ENCODE measurements around the gene TPGS2. TPM values are rescaled to one million over a fixed set of nuclear protein-coding genes. Genes with fewer than 3 reads are reported as not detected.

The TPGS2 gene
- total and polyA plus RNA-seq, 2 donors from 2014 or later: 63.0 to 75.0 TPM

DNA sequence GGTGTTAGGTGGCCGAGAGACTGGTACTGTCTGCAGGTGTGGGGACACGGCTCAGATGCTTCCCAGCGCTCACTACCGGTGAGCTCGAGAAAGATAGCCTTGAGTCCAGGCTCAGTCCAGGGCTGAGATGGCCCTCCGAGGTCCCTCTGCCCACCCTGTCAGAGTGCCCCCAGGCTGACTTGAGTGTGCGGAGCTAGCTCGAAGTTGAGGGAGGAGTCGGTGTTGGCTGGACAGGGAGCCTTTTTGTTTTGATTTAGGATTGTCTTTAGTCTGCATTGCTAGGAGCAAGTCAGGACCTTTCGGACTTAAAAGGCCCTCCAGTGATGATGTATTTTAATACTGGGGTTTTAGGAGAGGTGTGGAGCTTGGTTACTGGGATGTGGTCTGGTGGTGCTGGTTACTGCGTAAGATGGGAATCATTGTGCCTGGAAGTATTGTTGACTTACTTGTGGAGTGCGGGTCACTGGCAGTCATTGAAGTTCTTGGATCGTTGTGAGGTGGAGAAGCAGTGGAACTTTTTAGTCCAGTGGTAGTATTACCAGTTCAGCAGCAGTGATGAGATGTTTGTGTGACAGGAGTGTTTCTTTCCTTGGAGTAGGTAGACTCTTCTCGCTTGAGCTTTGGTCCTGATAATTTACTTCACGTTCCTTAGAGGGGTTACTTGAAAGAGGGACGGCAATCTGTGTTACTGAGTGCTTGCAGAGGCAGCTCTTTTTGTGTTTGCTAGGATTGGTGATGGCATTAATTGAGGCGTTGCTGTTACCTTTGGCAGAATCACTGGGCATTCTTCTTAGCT, 758 bp upstream of the TPGS2 start:
- TF ChIP-seq, protein P1, sequence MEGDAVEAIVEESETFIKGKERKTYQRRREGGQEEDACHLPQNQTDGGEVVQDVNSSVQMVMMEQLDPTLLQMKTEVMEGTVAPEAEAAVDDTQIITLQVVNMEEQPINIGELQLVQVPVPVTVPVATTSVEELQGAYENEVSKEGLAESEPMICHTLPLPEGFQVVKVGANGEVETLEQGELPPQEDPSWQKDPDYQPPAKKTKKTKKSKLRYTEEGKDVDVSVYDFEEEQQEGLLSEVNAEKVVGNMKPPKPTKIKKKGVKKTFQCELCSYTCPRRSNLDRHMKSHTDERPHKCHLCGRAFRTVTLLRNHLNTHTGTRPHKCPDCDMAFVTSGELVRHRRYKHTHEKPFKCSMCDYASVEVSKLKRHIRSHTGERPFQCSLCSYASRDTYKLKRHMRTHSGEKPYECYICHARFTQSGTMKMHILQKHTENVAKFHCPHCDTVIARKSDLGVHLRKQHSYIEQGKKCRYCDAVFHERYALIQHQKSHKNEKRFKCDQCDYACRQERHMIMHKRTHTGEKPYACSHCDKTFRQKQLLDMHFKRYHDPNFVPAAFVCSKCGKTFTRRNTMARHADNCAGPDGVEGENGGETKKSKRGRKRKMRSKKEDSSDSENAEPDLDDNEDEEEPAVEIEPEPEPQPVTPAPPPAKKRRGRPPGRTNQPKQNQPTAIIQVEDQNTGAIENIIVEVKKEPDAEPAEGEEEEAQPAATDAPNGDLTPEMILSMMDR (IDR thresholded peaks at IDR 0.05; ENCODE audit: borderline replicate concordance, extremely low read depth, insufficient read depth): no peak
- Histone ChIP-seq H3K4me1 (ENCODE audit: control insufficient read depth in 2 of 3, insufficient read depth in 2 of 3, low read depth in 1 of 3, low read length in 3 of 3) (peaks cover 0 to 13% (median 2%) of the 10 kb centered on the region in 3 donors), H3K4me3 (ENCODE audit: low read length in 3 of 3) (peak overlapping the region; percentile 70 to 84 (median 80)), H3K27ac (ENCODE audit: low read depth in 2 of 2, low read length in 2 of 2) (peak overlapping the region in 1 of 2 donors; percentile 85), H3K27me3 (ENCODE audit: control insufficient read depth, insufficient read depth, low read length) (no peaks in the 10 kb centered on the region), H3K36me3 (ENCODE audit: control insufficient read depth in 2 of 3, insufficient read depth in 3 of 3, low read length in 3 of 3) (no peaks in the 10 kb centered on the region), H3K9me3 (ENCODE audit: control insufficient read depth in 2 of 3, insufficient read depth in 1 of 3, low read length in 3 of 3) (no peaks in the 10 kb centered on the region), H3K9ac (ENCODE audit: low read length in 3 of 3) (peak overlapping the region; percentile 38 to 91 (median 89))
- intact Hi-C loops (cut with DNase I): no loop called here
- FAIRE-seq: no peak
- DNase-seq: peak in 1 of 5 donors; percentile 80

DNA sequence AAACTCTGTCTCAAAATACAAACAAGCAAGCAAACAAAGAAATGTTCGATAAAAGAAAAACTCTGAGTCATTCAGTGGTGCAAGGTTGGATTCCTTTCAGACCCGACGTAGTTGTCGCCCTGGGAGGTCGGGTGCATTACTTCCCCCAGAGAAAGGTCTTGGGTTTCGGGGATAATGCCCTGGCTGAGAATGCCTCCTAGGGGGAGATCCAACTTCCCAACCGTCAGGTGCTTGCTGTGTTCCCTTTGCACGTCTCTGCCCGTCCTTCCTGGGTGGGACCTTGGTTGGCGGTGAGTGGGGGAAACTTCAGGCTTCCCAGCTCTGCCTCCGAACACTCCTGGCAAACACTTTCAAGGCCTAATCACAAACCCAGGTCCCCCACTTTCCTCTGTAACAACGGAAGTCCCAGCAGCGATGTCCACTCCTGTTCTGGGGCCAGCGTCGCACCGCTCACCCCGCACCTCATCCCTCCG, 609 bp downstream of the TPGS2 start:
- Histone ChIP-seq H3K27ac (ENCODE audit: low read depth in 2 of 2, low read length in 2 of 2) (peak overlapping the region; percentile 85), H3K27me3 (ENCODE audit: control insufficient read depth, insufficient read depth, low read length) (no peaks in the 10 kb centered on the region), H3K36me3 (ENCODE audit: control insufficient read depth in 2 of 3, insufficient read depth in 3 of 3, low read length in 3 of 3) (no peaks in the 10 kb centered on the region), H3K9ac (ENCODE audit: low read length in 3 of 3) (peak overlapping the region; percentile 70 to 92 (median 83)), H3K4me3 (ENCODE audit: low read length in 3 of 3) (peak overlapping the region; percentile 80 to 99 (median 96)), H3K9me3 (ENCODE audit: control insufficient read depth in 2 of 3, insufficient read depth in 1 of 3, low read length in 3 of 3) (no peaks in the 10 kb centered on the region), H3K4me1 (ENCODE audit: control insufficient read depth in 2 of 3, insufficient read depth in 2 of 3, low read depth in 1 of 3, low read length in 3 of 3) (peaks cover 0 to 13% (median 2%) of the 10 kb centered on the region in 3 donors)
- FAIRE-seq (no peak), DNase-seq (peak in 2 of 5 donors; percentile 58 to 60)
- intact Hi-C loops (cut with DNase I): no loop called here
- TF ChIP-seq, protein P1 (IDR thresholded peaks at IDR 0.05; ENCODE audit: borderline replicate concordance, extremely low read depth, insufficient read depth): no peak

DNA sequence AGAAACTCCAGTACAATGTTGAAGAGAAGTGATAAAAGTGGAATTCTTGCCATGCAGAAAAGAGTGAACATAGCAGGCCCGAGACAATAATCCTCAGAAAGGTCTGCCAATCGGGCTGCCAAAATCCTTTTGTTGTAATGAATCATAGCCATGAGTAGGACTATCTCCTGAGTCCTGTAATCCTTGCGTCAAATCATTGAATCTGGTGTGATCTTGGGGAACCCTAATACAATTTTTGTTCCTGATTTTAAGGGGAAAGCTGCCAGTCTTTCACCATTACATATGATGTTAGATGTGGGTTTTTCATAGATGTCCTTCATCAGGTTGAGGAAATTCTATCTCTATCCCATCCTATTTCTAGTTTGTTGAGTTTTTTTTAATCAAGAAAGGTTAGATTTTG, 2.2 kb downstream of the TPGS2 start:
- Histone ChIP-seq H3K9me3 (ENCODE audit: control insufficient read depth in 2 of 3, insufficient read depth in 1 of 3, low read length in 3 of 3) (no peaks in the 10 kb centered on the region), H3K27ac (ENCODE audit: low read depth in 2 of 2, low read length in 2 of 2) (no peak overlapping the region), H3K27me3 (ENCODE audit: control insufficient read depth, insufficient read depth, low read length) (no peaks in the 10 kb centered on the region), H3K4me1 (ENCODE audit: control insufficient read depth in 2 of 3, insufficient read depth in 2 of 3, low read depth in 1 of 3, low read length in 3 of 3) (peaks cover 0 to 13% (median 2%) of the 10 kb centered on the region in 3 donors), H3K36me3 (ENCODE audit: control insufficient read depth in 2 of 3, insufficient read depth in 3 of 3, low read length in 3 of 3) (no peaks in the 10 kb centered on the region), H3K9ac (ENCODE audit: low read length in 3 of 3) (no peak overlapping the region), H3K4me3 (ENCODE audit: low read length in 3 of 3) (no peak overlapping the region)
- intact Hi-C loops (cut with DNase I): no loop called here
- TF ChIP-seq, protein P1 (IDR thresholded peaks at IDR 0.05; ENCODE audit: borderline replicate concordance, extremely low read depth, insufficient read depth): no peak
- no peak for FAIRE-seq
- DNase-seq: no peak
